Sigmoid colon (tissue), 4 donors: Measurements from ENCODE around the gene CTXN3.

Experiments
- POLR2A ChIP-seq, 2 donors: fragments of 450-650 bp; IDR thresholded peaks; one replicate each; pipeline ENCODE4 v1.6.1; 2016; ENCODE audit warnings: antibody characterized with exemption in 2 of 2, mild to moderate bottlenecking in 2 of 2, moderate library complexity in 2 of 2
- POLR2AphosphoS5 ChIP-seq, 4 donors: sonication (generic); formaldehyde crosslinking; IDR thresholded peaks; one replicate each; pipeline ENCODE4 v1.6.1; 2017; ENCODE audit warnings: antibody characterized with exemption in 4 of 4
- TF ChIP-seq, protein P1 (sequence below), 4 experiments: fragments of 450-650 bp in 3 of 4; fragments of 200-600 bp in 1 of 4; IDR thresholded peaks; one replicate each; pipeline ENCODE4 v1.5.1; 2016 to 2019; ENCODE audit warnings: antibody characterized with exemption in 4 of 4, mild to moderate bottlenecking in 3 of 4, moderate library complexity in 2 of 4

DNA sequence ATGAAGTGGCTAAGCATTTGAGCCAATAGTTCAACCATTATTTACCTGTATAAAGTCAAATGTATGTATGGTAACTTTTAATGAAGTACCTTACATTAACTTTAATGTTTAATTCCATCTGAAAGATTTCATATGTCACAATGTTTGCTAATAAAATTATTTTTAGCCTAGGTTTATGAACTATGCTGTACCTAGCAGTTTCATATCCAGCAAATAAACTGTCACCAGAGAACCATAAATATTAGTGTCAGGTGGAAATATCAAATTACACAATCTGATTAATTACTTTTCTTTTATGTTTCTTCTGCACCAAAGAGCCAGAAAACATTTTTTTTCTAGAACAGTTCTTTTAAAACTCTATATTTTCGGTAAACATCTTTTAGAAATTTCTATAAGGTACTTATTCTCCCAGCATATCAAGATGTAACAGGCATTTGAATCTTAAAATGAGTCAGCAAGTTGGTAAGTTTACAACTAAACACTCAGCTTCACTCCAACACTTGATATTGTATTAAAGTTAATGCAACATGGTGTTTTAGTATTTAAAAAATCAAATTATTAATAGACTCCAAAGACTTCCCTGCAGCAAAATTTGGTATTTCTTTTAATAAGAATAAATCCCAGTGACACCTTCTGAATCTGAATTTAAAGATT is 45.8 kb downstream of the CTXN3 start:
- TF ChIP-seq, protein P1, sequence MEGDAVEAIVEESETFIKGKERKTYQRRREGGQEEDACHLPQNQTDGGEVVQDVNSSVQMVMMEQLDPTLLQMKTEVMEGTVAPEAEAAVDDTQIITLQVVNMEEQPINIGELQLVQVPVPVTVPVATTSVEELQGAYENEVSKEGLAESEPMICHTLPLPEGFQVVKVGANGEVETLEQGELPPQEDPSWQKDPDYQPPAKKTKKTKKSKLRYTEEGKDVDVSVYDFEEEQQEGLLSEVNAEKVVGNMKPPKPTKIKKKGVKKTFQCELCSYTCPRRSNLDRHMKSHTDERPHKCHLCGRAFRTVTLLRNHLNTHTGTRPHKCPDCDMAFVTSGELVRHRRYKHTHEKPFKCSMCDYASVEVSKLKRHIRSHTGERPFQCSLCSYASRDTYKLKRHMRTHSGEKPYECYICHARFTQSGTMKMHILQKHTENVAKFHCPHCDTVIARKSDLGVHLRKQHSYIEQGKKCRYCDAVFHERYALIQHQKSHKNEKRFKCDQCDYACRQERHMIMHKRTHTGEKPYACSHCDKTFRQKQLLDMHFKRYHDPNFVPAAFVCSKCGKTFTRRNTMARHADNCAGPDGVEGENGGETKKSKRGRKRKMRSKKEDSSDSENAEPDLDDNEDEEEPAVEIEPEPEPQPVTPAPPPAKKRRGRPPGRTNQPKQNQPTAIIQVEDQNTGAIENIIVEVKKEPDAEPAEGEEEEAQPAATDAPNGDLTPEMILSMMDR (IDR thresholded peaks at IDR 0.05) = no peak
- TF ChIP-seq POLR2AphosphoS5 (IDR thresholded peaks at IDR 0.05) (no peak), POLR2A (IDR thresholded peaks at IDR 0.05) (no peak)
